GM12874 (cell line): ENCODE measurements around the gene CZIB.

Source experiments
- TF ChIP-seq, protein P1 (sequence below): IDR thresholded peaks from 2 replicates; pipeline ENCODE4 v1.5.1; 2011; ENCODE audit warnings: low read depth, mild to moderate bottlenecking, control low read depth, low read length, moderate library complexity; ENCODE audit not compliant: insufficient read depth

Gene CZIB

GRCh38 chr1:53195246-53196016 is 25.0 kb downstream of the CZIB start:
- TF ChIP-seq, protein P1, sequence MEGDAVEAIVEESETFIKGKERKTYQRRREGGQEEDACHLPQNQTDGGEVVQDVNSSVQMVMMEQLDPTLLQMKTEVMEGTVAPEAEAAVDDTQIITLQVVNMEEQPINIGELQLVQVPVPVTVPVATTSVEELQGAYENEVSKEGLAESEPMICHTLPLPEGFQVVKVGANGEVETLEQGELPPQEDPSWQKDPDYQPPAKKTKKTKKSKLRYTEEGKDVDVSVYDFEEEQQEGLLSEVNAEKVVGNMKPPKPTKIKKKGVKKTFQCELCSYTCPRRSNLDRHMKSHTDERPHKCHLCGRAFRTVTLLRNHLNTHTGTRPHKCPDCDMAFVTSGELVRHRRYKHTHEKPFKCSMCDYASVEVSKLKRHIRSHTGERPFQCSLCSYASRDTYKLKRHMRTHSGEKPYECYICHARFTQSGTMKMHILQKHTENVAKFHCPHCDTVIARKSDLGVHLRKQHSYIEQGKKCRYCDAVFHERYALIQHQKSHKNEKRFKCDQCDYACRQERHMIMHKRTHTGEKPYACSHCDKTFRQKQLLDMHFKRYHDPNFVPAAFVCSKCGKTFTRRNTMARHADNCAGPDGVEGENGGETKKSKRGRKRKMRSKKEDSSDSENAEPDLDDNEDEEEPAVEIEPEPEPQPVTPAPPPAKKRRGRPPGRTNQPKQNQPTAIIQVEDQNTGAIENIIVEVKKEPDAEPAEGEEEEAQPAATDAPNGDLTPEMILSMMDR: no peak

DNA sequence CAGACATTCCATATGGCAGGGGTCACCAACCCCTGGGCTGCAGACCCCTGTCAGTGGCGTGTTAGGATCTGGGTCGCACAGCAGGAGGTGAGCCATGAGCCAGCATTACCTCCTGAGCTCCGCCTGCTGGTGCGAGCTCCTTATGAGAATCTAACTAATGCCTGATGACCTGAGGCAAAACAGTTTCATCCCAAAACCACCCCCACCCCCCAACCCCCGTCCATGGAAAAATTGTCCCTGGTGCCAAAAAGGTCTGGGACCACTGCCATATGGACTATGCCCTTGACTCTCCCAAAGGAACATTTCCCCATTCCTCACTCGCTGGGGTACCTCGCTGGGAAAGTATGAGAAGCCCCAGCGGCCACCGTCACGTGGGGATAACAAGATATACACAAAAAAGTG is 30.2 kb downstream of the CZIB start:
- TF ChIP-seq, protein P1: no peak

DNA sequence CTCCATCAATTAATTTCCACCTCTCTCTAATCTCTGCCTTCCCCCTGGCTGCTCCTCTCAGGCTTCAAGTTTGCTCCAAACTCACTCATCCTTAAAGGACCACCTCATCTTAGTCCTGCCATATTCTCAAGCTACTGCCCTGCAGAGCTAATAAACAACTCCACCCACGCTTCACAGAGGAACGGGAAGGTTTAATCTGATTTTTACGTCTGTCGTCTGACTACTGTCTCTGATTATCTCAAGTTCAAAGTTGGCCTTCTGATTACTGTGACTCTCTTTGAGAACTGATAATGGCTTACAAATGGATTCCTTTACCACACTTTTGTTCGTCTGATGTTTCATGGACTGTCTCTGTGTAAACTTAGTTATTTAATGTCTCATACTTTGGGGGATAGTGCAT is 31.4 kb downstream of the CZIB start:
- TF ChIP-seq, protein P1: no peak

DNA sequence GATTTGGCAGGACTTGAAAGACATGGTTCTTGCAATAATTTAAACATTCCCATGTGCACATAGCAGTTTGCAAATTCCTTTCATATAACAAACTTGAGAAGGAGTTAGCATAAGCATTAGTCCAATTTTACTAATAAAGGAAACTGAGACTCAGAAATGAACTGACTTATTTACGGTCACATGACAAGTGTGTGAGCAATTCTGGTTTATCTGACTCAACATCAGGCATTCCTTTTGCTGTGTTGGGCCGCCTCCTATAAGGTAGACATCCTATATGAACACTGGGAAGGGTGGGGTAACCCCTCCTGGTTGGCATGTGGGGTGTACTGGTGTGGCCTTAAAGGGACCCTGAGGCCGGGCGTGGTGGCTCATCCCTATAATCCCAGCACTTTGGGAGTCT is 32.3 kb downstream of the CZIB start:
- TF ChIP-seq, protein P1: no peak

- TF ChIP-seq, protein P1: no peak
Observed at GRCh38 chr1:53187401-53187800, 33.0 kb downstream of the CZIB start.

GRCh38 chr1:53186533-53186932 is 33.9 kb downstream of the CZIB start:
- TF ChIP-seq, protein P1: no peak

DNA sequence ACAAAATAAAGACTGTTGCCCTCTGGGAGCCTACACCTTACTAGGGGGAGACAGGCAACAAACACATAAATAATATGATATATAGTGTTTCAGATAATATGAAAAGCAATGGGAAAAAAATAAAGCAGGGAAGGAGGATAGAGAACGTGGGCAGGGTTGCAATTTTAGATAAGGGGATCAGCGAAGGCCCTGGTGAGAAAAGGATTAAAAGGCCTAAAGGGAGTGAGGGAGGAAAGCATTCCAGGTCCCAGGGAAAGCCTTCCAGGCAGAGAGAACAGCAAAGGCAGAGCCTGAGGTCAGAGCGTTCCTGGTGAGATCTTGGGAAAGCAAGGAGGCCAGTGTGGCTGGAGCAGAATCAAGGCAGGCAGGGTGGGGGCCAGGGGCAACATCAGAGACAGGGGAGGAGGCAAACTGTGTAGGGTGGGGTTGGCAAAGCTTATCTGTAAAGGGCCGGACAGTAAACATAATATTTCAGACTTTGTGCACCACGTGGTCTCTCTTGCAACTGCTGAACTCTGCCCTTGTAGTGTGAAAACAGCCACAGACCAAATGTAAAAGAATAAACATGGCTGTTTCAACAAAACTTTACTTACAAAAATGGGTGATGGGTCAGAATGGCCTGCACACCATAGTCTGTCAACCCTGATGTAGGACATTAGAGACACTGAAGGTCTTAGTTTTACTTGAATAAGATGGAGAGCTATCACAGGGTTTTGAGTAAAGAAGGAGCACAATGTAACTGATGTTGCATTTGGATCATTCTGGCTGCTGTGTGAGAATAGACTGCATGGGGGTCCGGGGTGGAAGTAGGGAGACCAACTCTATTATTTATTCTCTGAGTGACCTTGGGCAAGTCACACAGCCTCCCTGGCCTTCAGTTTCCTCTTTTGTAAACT is 37.1 kb downstream of the CZIB start:
- TF ChIP-seq, protein P1: no peak
